K562 (cell line): ENCODE data around the gene OR2Y1. TPM values are rescaled to one million over a fixed set of nuclear protein-coding genes. Genes with fewer than 3 reads are reported as not detected.
"Not testable (repeated sequence)": the region's sequence is repeated elsewhere in the genome, so short reads cannot be mapped to it uniquely, and the experiment has no call there.

Experiments used
- ATAC-seq: fragments of 200-7000 bp; cut with Tn5 transposase; 3 replicates; pipeline ENCODE4 v1.9.1; 2020; ENCODE audit warnings: moderate library complexity
- BruUV-seq: library from RNA; stranded (reverse); fragments of 400-500 nt; replicated peaks from 2 replicates; lab custom pipeline; 2021; lab: Mats Ljungman, UMichigan
- CTCF ChIA-PET: fragments of 300-600 bp; formaldehyde crosslinking; extraction: SDS; loops from one replicate; lab custom pipeline; 2021; ENCODE audit warnings: low intra/inter-chr PET ratio; lab: Yijun Ruan, JAX
- POLR2A ChIA-PET: fragments of 300-600, 350-650 bp; sonication (Branson Sonifier 250); formaldehyde crosslinking; extraction: SDS; loops from one replicate; lab custom pipeline; 2021; ENCODE audit warnings: antibody characterized with exemption, inconsistent platforms; lab: Yijun Ruan, JAX
- DNase-seq, 4 experiments: peaks; one replicate each; pipeline versions ENCODE4 v3.0.0 to v3.0.0-alpha.2; 2011 to 2018; ENCODE audit warnings: low spot score in 3 of 4, mixed read lengths in 3 of 4; ENCODE audit errors: extremely low read depth in 1 of 4
- FAIRE-seq: peaks from 2 replicates; lab custom pipeline; 2011; peaks lifted over from hg19 to GRCh38; lab: Jason Lieb, UNC
- H2AFZ ChIP-seq: 2 replicates; pipeline ENCODE4 v1.6.0; 2011; ENCODE audit warnings: low read depth, low read length, control low read depth, inconsistent platforms
- H3K27ac ChIP-seq: fragments of 200-600 bp; 3 replicates; pipeline ENCODE4 v1.8.0; 2011; ENCODE audit warnings: low read depth, mild to moderate bottlenecking, control low read depth, inconsistent platforms, low read length, moderate library complexity, mixed read lengths; ENCODE audit errors: extremely low read depth
- H3K27me3 ChIP-seq, 2 experiments: fragments of 300-600 bp in 1 of 2; 2 replicates in 1 of 2; 3 replicates in 1 of 2; pipeline versions ENCODE4 v1.6.0 to v1.8.0; 2011; ENCODE audit warnings: inconsistent platforms in 2 of 2, low read length in 2 of 2, mild to moderate bottlenecking in 1 of 2, mixed read lengths in 1 of 2, moderate library complexity in 1 of 2; ENCODE audit not compliant: control insufficient read depth in 2 of 2, insufficient read depth in 2 of 2
- H3K36me3 ChIP-seq: fragments of 300-600 bp; 3 replicates; pipeline ENCODE4 v1.8.0; 2011; ENCODE audit warnings: mild to moderate bottlenecking, low read length, inconsistent platforms; ENCODE audit not compliant: control insufficient read depth, insufficient read depth
- H3K4me1 ChIP-seq, 2 experiments: fragments of 200-600 bp in 1 of 2; replicated peaks in 1 of 2; 2 replicates in 1 of 2; 3 replicates in 1 of 2; pipeline versions ENCODE4 v1.5.1 to v1.8.0; 2011; ENCODE audit warnings: inconsistent platforms in 2 of 2, low read length in 2 of 2, mild to moderate bottlenecking in 1 of 2, mixed read lengths in 1 of 2, moderate library complexity in 1 of 2; ENCODE audit not compliant: control insufficient read depth in 2 of 2, insufficient read depth in 2 of 2
- H3K4me2 ChIP-seq: 2 replicates; pipeline ENCODE4 v1.6.1; 2011; ENCODE audit warnings: low read length, control low read depth, inconsistent platforms, mixed read lengths; ENCODE audit not compliant: insufficient read depth
- H3K4me3 ChIP-seq: fragments of 200-600 bp; sonication (generic), shearing (Covaris generic); 2 replicates; pipeline ENCODE4 v1.5.1; 2016; ENCODE audit warnings: control low read depth, inconsistent platforms
- H3K79me2 ChIP-seq: fragments of 200-600 bp; 3 replicates; pipeline ENCODE4 v1.8.0; 2011; ENCODE audit warnings: low read length, inconsistent platforms; ENCODE audit not compliant: control insufficient read depth, insufficient read depth
- H3K9ac ChIP-seq, 2 experiments: 2 replicates each; pipeline versions ENCODE4 v1.6.0 to v1.6.1; 2011; ENCODE audit warnings: low read depth in 2 of 2, low read length in 2 of 2, control low read depth in 1 of 2, inconsistent platforms in 1 of 2, mild to moderate bottlenecking in 1 of 2, mixed read lengths in 1 of 2; ENCODE audit not compliant: insufficient read depth in 1 of 2
- H3K9me1 ChIP-seq: one replicate; pipeline ENCODE4 v1.6.0; 2011; ENCODE audit warnings: inconsistent platforms, mild to moderate bottlenecking, low read length, moderate library complexity; ENCODE audit not compliant: control insufficient read depth, insufficient read depth
- H3K9me3 ChIP-seq: replicated peaks from 2 replicates; pipeline ENCODE4 v1.5.1; 2011; ENCODE audit warnings: low read depth, low read length, inconsistent platforms; ENCODE audit not compliant: control insufficient read depth, insufficient read depth
- H4K20me1 ChIP-seq: replicated peaks from 2 replicates; pipeline ENCODE4 v1.6.1; 2011; ENCODE audit warnings: low read length, inconsistent platforms, mixed read lengths; ENCODE audit not compliant: control insufficient read depth, insufficient read depth
- POLR2G ChIP-seq: fragments of 200-400 bp; formaldehyde crosslinking; IDR thresholded peaks from 2 replicates; pipeline ENCODE4 v1.6.1; 2017; ENCODE audit warnings: low read depth, mild to moderate bottlenecking, antibody characterized with exemption, low read length, moderate library complexity
- RFX7 ChIP-seq: fragments of 250-450 bp; sonication (Bioruptor Pico); IDR thresholded peaks from 2 replicates; pipeline ENCODE4 v1.5.1; 2021; ENCODE audit warnings: mild to moderate bottlenecking
- ZNF263 ChIP-seq: sonication (generic); formaldehyde crosslinking; IDR thresholded peaks from 2 replicates; pipeline ENCODE4 v1.8.0; 2022; ENCODE audit warnings: mild to moderate bottlenecking, missing genetic modification reagents, borderline replicate concordance
- ZNF324 ChIP-seq: fragments of 250-450 bp; sonication (Bioruptor Pico); IDR thresholded peaks from 2 replicates; pipeline ENCODE4 v1.4.0; 2020; ENCODE audit warnings: mild to moderate bottlenecking
- WGBS: fragments of 100-300 bp; shearing (Covaris generic); methylation state at CpG from one replicate; pipeline ENCODE4 v1.1.6; 2016; ENCODE audit warnings: low coverage, mixed read lengths; ENCODE audit not compliant: insufficient coverage; ENCODE audit errors: missing lambda C conversion rate; 5-methylcytosine and 5-hydroxymethylcytosine counted together
- in situ Hi-C: fragments of 300-500 bp; cut with MboI; formaldehyde crosslinking; loops from 4 replicates; pipeline ENCODE4 v1.15.0; 2018; ENCODE audit warnings: inconsistent platforms, mixed read lengths
- intact Hi-C: fragments of 100-400 bp; cut with micrococcal nuclease; formaldehyde crosslinking; loops from 2 replicates; pipeline ENCODE4 v1.14.2; 2022
- polyA plus RNA-seq, 8 experiments: library from polyadenylated mRNA; depleted of rRNA in 4 of 8; stranded (reverse) in 5 of 8; unstranded in 3 of 8; fragments of >200 nt; fragmentation: Nextera tagmentation in 2 of 8; fragmentation: Illumina TruSeq in 1 of 8; extraction: Ambion mirVana in 2 of 8; extraction: Trizol in 1 of 8; gene quantifications; 2 replicates each; pipeline versions ENCODE4 v1.2.1 to v1.2.3, GENCODE V29; 2011 to 2014; ENCODE audit warnings: inconsistent platforms in 1 of 8, missing spikeins in 1 of 8
- total RNA-seq, 7 experiments: library from RNA; depleted of rRNA in 6 of 7; stranded (reverse); fragments of >200 nt in 6 of 7; fragmentation: Illumina TruSeq in 2 of 7; extraction: Trizol in 2 of 7; gene quantifications; 2 replicates each; pipeline versions ENCODE4 v1.2.1 to v1.2.3, GENCODE V29; 2011 to 2021; ENCODE audit warnings: low replicate concordance in 1 of 7

The OR2Y1 gene
- total and polyA plus RNA-seq, 9 of the 15 experiments (the other 6 are each of a cell fraction or from before 2014, with no cell fraction given): not detected

DNA sequence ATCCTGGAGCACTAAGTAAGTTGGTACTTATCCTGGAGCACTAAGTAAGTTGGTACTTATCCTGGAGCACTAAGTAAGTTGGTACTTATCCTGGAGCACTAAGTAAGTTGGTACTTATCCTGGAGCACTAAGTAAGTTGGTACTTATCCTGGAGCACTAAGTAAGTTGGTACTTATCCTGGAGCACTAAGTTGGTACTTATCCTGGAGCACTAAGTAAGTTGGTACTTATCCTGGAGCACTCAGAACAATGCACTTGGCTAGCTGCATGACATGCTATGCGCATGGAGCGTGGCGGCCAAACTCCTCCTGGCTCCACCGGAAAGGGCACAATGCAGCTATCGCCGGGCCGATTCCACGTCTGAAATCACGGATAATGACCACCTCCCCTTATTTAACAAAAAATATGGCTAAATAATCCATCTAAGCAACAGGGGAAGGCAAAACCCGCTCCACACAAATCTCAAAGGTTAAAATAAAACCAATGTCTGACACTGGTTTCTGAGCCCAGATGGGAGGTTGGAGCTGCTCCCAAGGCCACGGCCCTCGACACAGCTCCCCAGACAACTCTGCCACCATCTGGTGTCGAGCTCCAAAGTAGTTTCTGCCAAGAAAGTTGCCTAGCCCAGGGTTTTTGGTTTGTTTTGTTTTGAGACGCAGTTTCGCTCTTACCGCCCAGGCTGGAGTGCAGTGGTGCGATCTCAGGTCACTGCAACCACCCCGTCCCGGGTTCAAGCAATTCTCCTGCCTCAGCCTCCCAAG is 49.0 kb upstream of the OR2Y1 start:
- intact Hi-C loops, in situ Hi-C loops: not testable (repeated sequence)
- H3K4me1 ChIP-seq: peaks cover 2 to 35% of the 10 kb centered on the region in 2 experiments; a peak in 4 of 5 replicates

DNA sequence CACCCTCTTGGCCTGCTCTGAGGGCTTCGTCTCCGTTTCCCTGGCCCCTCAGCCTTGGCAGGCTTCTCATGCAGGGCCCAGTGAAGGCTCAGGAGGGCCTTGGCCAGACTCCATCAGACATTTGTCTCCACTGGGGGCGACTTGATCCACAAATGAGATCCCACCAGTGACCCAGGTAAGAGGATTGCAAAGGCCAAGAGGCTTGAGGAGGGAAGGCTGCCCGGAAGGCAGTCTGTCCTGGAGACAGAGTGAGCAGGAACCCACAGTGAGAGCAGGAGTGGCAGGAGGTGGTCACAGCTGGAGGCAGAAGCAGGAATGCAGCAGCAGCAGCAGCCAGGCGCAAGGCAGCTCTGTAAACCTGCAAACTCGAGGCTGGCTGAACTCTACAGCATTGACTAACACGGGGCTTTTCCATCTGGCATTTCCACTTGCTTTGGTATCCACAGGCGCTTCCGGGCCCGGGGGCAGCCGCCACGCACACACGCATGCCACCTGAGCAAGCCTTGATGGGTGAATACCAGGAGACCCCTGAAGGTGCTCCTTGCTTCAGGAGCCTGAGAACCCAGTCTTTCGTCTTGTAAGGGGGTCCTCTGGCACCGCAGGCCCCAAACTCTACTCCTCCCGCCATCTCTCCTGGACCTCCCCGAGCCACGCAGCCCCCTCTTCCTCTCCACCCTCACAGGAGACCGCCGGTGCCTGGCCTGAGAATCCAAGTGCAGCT is 48.0 kb upstream of the OR2Y1 start:
- Histone ChIP-seq H3K9me1 (no peaks in the 10 kb centered on the region), H3K4me3 (no peak overlapping the region), H3K9me3 (no peaks in the 10 kb centered on the region), H3K4me1 (peaks cover 12 to 44% of the 10 kb centered on the region in 2 experiments; a peak in 4 of 5 replicates), H4K20me1 (no peaks in the 10 kb centered on the region), H3K27me3 (no peaks in the 10 kb centered on the region), H3K79me2 (peaks cover 11% of the 10 kb centered on the region; the same call in 2 of the 3 replicates), H3K27ac (no peak overlapping the region), H2AFZ (no peak overlapping the region), H3K4me2 (no peak overlapping the region), H3K9ac (peak overlapping the region in 1 of 2 experiments; percentile 78; a peak in 2 of 4 replicates), H3K36me3 (peaks cover 38% of the 10 kb centered on the region; the same call in 2 of the 3 replicates)
- FAIRE-seq (no peak), ATAC-seq (no peak), DNase-seq (no peak)
- POLR2A ChIA-PET: no interaction called here
- intact Hi-C loops (no loop called here), in situ Hi-C loops (no loop called here)
- CTCF ChIA-PET: no interaction called here
- BruUV-seq: no TSS peak
- 88% methylated on average over 14 of the region's 20 CpGs for WGBS
- TF ChIP-seq POLR2G (peak; percentile 41; the same call in 1 of the 2 replicates), ZNF324 (no peak), RFX7 (CRISPR knock-in tag) (no peak)

More for the DNA sequence above, 49.0 kb upstream of the OR2Y1 start:
- H3K27ac ChIP-seq, DNase-seq, H3K4me3 ChIP-seq, FAIRE-seq, H2AFZ ChIP-seq, H3K27me3 ChIP-seq, H3K9me3 ChIP-seq, BruUV-seq, H3K4me2 ChIP-seq, ATAC-seq, CTCF ChIA-PET, H4K20me1 ChIP-seq, H3K9ac ChIP-seq, H3K9me1 ChIP-seq: not testable (repeated sequence)
- 0 out of 2 replicates have a peak, but pooled peaks have one; percentile 30 for TF ChIP-seq ZNF263 (CRISPR knock-in tag)
- H3K36me3 ChIP-seq: peaks cover 44% of the 10 kb centered on the region; the same call in 2 of the 3 replicates
- peaks cover 18% of the 10 kb centered on the region for H3K79me2 ChIP-seq
- 92% methylated on average over 19 of the region's 19 CpGs for WGBS
- POLR2A ChIA-PET: interaction anchor here (0.6 to 1.7 kb wide), 2 partner anchors 15 to 373 kb away, joined by 4 read pairs; no protein-coding TSS in a partner anchor
